Ishikawa (cell line): ENCODE data around the gene PDE12.
A peak's percentile ranks its signal among the peaks of the same experiment; 100 is the strongest.

ENCODE experiments used
- CEBPB ChIP-seq: IDR thresholded peaks from 2 replicates; pipeline ENCODE4 v1.6.1; 2012
- CREB1 ChIP-seq: IDR thresholded peaks from 2 replicates; pipeline ENCODE4 v1.6.1; 2012; ENCODE audit warnings: low read depth
- EGR1 ChIP-seq: IDR thresholded peaks from 2 replicates; pipeline ENCODE4 v1.6.1; 2012
- EP300 ChIP-seq: IDR thresholded peaks from 2 replicates; pipeline ENCODE4 v1.6.1; 2012; ENCODE audit warnings: borderline replicate concordance
- FOXM1 ChIP-seq: IDR thresholded peaks from 2 replicates; pipeline ENCODE4 v1.6.1; 2012; ENCODE audit warnings: low read depth, borderline replicate concordance
- NFIC ChIP-seq: IDR thresholded peaks from 2 replicates; pipeline ENCODE4 v1.6.1; 2012
- RAD21 ChIP-seq: IDR thresholded peaks from 2 replicates; pipeline ENCODE4 v1.6.1; 2012; ENCODE audit warnings: low read depth
- TAF1 ChIP-seq: IDR thresholded peaks from 2 replicates; pipeline ENCODE4 v1.6.1; 2012; ENCODE audit warnings: low read depth, mild to moderate bottlenecking
- TCF12 ChIP-seq: IDR thresholded peaks from 2 replicates; pipeline ENCODE4 v1.6.1; 2012; ENCODE audit warnings: low read depth
- TEAD4 ChIP-seq: IDR thresholded peaks from 2 replicates; pipeline ENCODE4 v1.6.1; 2012
- YY1 ChIP-seq: IDR thresholded peaks from 2 replicates; pipeline ENCODE4 v1.6.1; 2012; ENCODE audit warnings: low read depth
- ZBTB7A ChIP-seq: IDR thresholded peaks from 2 replicates; pipeline ENCODE4 v1.6.1; 2012; ENCODE audit warnings: low read depth
- TF ChIP-seq, protein P1 (sequence below): IDR thresholded peaks from 2 replicates; pipeline ENCODE4 v1.6.1; 2012
- TF ChIP-seq, protein P2 (sequence below): IDR thresholded peaks from 2 replicates; pipeline ENCODE4 v1.6.1; 2012
- TF ChIP-seq, protein P3 (sequence below): IDR thresholded peaks from 2 replicates; pipeline ENCODE4 v1.6.1; 2012; ENCODE audit warnings: low read depth, mild to moderate bottlenecking

Gene PDE12

DNA sequence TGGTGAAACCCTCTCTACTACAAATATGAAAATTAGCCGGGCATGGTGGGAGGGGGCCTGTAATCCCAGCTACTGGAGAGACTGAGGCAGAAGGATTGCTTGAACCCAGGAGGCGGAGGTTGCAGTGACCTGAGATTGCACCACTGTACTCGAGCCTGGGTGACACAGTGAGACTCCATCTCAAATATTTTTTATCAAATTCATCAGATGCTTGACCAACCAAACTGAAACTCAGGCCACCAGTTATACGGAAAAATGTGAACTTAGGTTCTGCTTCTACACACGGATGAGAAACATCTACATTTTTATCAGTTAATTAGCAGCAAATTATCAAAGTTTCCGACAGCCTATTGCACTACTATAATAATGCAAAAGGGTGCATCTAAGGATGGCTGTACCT lies 36.2 kb downstream of the PDE12 start:
- TF ChIP-seq EGR1 (no peak), CEBPB (no peak), ZBTB7A (no peak), NFIC (no peak), TEAD4 (no peak), TAF1 (no peak), CREB1 (no peak), FOXM1 (no peak), RAD21 (no peak), EP300 (no peak), YY1 (no peak)
- TF ChIP-seq, protein P1, sequence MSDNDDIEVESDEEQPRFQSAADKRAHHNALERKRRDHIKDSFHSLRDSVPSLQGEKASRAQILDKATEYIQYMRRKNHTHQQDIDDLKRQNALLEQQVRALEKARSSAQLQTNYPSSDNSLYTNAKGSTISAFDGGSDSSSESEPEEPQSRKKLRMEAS, result no peak

DNA sequence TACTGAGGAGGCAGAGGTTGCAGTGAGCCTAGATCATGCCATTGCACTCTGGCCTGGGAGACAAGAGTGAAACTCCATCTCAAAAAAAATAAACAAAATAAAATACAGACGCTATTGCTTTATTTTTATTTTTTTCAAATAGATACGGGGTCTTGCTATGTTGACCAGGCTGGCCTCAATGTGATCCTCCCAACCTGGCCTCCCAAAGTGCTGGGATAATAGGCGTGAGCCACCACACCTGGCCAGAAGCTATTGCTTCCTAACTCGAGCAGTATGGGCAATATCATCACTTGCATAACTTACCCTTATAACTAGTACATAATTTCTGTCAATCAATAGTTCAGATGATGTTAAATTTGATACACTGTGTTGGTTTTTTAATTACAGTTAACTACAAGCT lies 38.1 kb downstream of the PDE12 start:
- TF ChIP-seq, protein P2, sequence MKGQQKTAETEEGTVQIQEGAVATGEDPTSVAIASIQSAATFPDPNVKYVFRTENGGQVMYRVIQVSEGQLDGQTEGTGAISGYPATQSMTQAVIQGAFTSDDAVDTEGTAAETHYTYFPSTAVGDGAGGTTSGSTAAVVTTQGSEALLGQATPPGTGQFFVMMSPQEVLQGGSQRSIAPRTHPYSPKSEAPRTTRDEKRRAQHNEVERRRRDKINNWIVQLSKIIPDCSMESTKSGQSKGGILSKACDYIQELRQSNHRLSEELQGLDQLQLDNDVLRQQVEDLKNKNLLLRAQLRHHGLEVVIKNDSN, result no peak
- TF ChIP-seq TEAD4 (no peak), NFIC (no peak), CEBPB (no peak), YY1 (no peak), EP300 (no peak), RAD21 (no peak), TCF12 (no peak), TAF1 (no peak), CREB1 (no peak), EGR1 (no peak), ZBTB7A (no peak)
- TF ChIP-seq, protein P3, sequence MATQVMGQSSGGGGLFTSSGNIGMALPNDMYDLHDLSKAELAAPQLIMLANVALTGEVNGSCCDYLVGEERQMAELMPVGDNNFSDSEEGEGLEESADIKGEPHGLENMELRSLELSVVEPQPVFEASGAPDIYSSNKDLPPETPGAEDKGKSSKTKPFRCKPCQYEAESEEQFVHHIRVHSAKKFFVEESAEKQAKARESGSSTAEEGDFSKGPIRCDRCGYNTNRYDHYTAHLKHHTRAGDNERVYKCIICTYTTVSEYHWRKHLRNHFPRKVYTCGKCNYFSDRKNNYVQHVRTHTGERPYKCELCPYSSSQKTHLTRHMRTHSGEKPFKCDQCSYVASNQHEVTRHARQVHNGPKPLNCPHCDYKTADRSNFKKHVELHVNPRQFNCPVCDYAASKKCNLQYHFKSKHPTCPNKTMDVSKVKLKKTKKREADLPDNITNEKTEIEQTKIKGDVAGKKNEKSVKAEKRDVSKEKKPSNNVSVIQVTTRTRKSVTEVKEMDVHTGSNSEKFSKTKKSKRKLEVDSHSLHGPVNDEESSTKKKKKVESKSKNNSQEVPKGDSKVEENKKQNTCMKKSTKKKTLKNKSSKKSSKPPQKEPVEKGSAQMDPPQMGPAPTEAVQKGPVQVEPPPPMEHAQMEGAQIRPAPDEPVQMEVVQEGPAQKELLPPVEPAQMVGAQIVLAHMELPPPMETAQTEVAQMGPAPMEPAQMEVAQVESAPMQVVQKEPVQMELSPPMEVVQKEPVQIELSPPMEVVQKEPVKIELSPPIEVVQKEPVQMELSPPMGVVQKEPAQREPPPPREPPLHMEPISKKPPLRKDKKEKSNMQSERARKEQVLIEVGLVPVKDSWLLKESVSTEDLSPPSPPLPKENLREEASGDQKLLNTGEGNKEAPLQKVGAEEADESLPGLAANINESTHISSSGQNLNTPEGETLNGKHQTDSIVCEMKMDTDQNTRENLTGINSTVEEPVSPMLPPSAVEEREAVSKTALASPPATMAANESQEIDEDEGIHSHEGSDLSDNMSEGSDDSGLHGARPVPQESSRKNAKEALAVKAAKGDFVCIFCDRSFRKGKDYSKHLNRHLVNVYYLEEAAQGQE, result no peak

DNA sequence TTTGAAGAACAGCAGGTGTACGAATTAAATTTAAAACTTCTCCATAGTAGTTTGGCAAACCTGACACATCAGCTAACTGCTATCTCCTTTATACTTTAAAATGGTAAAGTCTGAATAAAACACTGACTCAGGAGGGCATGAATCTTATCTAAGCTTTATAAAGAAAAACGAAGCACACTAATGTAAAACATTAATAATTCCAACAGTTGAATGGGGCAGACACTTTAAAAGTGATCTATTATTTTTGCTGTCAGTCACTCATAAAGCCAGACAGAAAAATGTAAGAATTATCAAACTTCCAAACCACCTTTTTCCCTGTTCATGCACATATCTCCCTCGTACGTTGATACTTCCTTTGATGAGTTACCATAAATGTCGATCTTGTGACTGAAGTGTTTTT lies 38.5 kb downstream of the PDE12 start:
- TF ChIP-seq YY1 (no peak), EGR1 (no peak), RAD21 (no peak), EP300 (no peak), NFIC (no peak), TAF1 (no peak), CREB1 (no peak), ZBTB7A (no peak), FOXM1 (no peak), TCF12 (no peak), TEAD4 (no peak), CEBPB (no peak)
- TF ChIP-seq, protein P2, result no peak
- TF ChIP-seq, protein P3, result no peak
- TF ChIP-seq, protein P1, result no peak

DNA sequence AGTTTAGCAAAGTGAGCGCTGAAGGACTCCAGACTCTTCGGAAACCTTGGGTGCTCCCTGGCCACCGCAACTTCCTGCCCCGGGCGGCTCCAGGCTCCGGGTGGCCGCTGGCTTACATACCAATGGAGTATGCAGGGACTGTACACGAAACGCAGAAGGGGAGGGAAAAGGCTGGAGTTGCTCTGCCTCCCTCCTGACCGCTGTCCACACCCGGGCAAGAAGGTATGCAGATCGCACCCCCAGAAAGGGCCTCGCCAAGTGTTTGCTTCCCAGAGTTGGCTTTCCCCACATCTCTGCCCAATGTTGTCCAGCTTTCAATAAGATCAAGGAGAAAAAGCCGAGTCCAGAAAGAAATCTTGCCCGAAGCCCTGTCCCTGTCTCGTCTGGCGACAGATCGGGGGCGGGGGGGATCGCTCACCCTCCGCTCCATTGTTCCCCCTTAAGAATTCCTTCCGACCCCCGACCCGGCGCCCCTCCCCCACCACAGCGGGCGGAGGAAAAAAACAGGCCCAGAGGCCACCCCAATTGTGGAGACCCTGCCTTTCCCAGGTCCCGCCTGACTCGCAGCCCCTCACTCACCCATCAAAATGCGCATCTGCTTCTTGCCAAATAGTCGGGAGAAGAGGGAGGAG lies 40.5 kb downstream of the PDE12 start:
- TF ChIP-seq YY1 (peak; percentile 45; the same call in 1 of the 2 replicates), FOXM1 (no peak), ZBTB7A (peak; percentile 87), CREB1 (no peak), TEAD4 (peak; percentile 64), TCF12 (0 out of 2 replicates have a peak, but pooled peaks have one; percentile 19), EP300 (peak; percentile 26; the same call in 1 of the 2 replicates), RAD21 (no peak), CEBPB (no peak), EGR1 (no peak), TAF1 (peak; percentile 40; the same call in 1 of the 2 replicates), NFIC (no peak)
- TF ChIP-seq, protein P3, result peak; percentile 34; the same call in 1 of the 2 replicates
- TF ChIP-seq, protein P2, result no peak
- TF ChIP-seq, protein P1, result peak; percentile 39; the same call in 1 of the 2 replicates
